Endothelial cell of umbilical vein (primary cell): ENCODE data around the gene TBC1D16. TPM values are rescaled to one million over a fixed set of nuclear protein-coding genes. Genes with fewer than 3 reads are reported as not detected.

ENCODE experiments used
- BruUV-seq: library from RNA; stranded (reverse); fragments of 400-500 nt; replicated peaks from 2 replicates; lab custom pipeline; 2021; lab: Mats Ljungman, UMichigan
- CTCF ChIA-PET: fragments of 300-600, 350-600 bp; sonication (Branson Sonifier 250); formaldehyde crosslinking; loops from one replicate; lab custom pipeline; 2021; ENCODE audit warnings: antibody characterized with exemption, inconsistent platforms; lab: Charles Lee
- POLR2A ChIA-PET: fragments of 300-600, 350-600 bp; sonication (Branson Sonifier 250); formaldehyde crosslinking; loops from one replicate; lab custom pipeline; 2021; ENCODE audit warnings: antibody characterized with exemption, inconsistent platforms; lab: Charles Lee
- DNase-seq: peaks from one replicate; pipeline ENCODE4 v3.0.0-alpha.2; 2011; ENCODE audit warnings: low read depth, low spot score
- FAIRE-seq: peaks from 2 replicates; lab custom pipeline; 2011; peaks lifted over from hg19 to GRCh38; lab: Jason Lieb, UNC
- H2AFZ ChIP-seq: 2 replicates; pipeline ENCODE4 v1.6.0; 2012; ENCODE audit warnings: low read depth, low read length, control low read depth, inconsistent platforms
- H3K27ac ChIP-seq: 2 replicates; pipeline ENCODE4 v1.5.1; 2011; ENCODE audit warnings: low read depth, mild to moderate bottlenecking, control low read depth, low read length, moderate library complexity; ENCODE audit not compliant: insufficient read depth
- H3K27me3 ChIP-seq, 2 experiments: 2 replicates each; pipeline versions ENCODE4 v1.6.0 to v1.6.1; 2011; ENCODE audit warnings: low read length in 2 of 2, mixed read lengths in 1 of 2; ENCODE audit not compliant: control insufficient read depth in 2 of 2, insufficient read depth in 2 of 2
- H3K36me3 ChIP-seq, 2 experiments: 2 replicates in 1 of 2; 3 replicates in 1 of 2; pipeline ENCODE4 v1.5.1; 2011; ENCODE audit warnings: low read length in 2 of 2, mild to moderate bottlenecking in 1 of 2, moderate library complexity in 1 of 2; ENCODE audit not compliant: control insufficient read depth in 2 of 2, insufficient read depth in 2 of 2; ENCODE audit errors: extremely low read depth in 1 of 2
- H3K4me1 ChIP-seq: 3 replicates; pipeline ENCODE4 v1.5.1; 2011; ENCODE audit warnings: mild to moderate bottlenecking, low read length; ENCODE audit not compliant: control insufficient read depth, insufficient read depth; ENCODE audit errors: extremely low read depth
- H3K4me2 ChIP-seq: 2 replicates; pipeline ENCODE4 v1.6.1; 2011; ENCODE audit warnings: low read length, control low read depth, mixed read lengths; ENCODE audit not compliant: insufficient read depth
- H3K4me3 ChIP-seq, 3 experiments: fragments of 200-600 bp in 1 of 3; sonication (generic), shearing (Covaris generic) in 1 of 3; replicated peaks in 1 of 3; 2 replicates each; pipeline ENCODE4 v1.5.1; 2011 to 2016; ENCODE audit warnings: control low read depth in 3 of 3, low read length in 3 of 3, mild to moderate bottlenecking in 2 of 3, inconsistent platforms in 1 of 3, low read depth in 1 of 3, moderate library complexity in 1 of 3; ENCODE audit not compliant: insufficient read depth in 1 of 3
- H3K79me2 ChIP-seq: 2 replicates; pipeline ENCODE4 v1.6.0; 2012; ENCODE audit warnings: low read length, inconsistent platforms; ENCODE audit not compliant: control insufficient read depth, insufficient read depth
- H3K9ac ChIP-seq: replicated peaks from 2 replicates; pipeline ENCODE3; 2011; ENCODE audit warnings: low read length, control low read depth; ENCODE audit not compliant: insufficient read depth; ENCODE audit errors: extremely low read depth
- H3K9me1 ChIP-seq: replicated peaks from 3 replicates; pipeline ENCODE4 v1.6.0; 2011; ENCODE audit warnings: mild to moderate bottlenecking, low read length; ENCODE audit not compliant: control insufficient read depth, insufficient read depth; ENCODE audit errors: extremely low read depth
- H3K9me3 ChIP-seq: replicated peaks from 2 replicates; pipeline ENCODE4 v1.5.1; 2012; ENCODE audit warnings: low read length, inconsistent platforms; ENCODE audit not compliant: control insufficient read depth, insufficient read depth
- H4K20me1 ChIP-seq: replicated peaks from 2 replicates; pipeline ENCODE3; 2011; ENCODE audit warnings: mild to moderate bottlenecking, low read length; ENCODE audit not compliant: control insufficient read depth, insufficient read depth; ENCODE audit errors: extremely low read depth
- EZH2 ChIP-seq: IDR thresholded peaks from 2 replicates; pipeline ENCODE4 v1.6.1; 2012; ENCODE audit warnings: borderline replicate concordance, low read depth, mild to moderate bottlenecking, moderate library complexity, low read length, inconsistent platforms; ENCODE audit not compliant: severe bottlenecking
- FOS ChIP-seq: IDR thresholded peaks from 2 replicates; pipeline ENCODE4 v1.6.1; 2011; ENCODE audit warnings: mild to moderate bottlenecking, low read length, moderate library complexity, borderline replicate concordance; ENCODE audit not compliant: insufficient read depth
- GATA2 ChIP-seq: IDR thresholded peaks from 2 replicates; pipeline ENCODE4 v1.7.0; 2011; ENCODE audit warnings: low read depth, mild to moderate bottlenecking, moderate library complexity, mixed read lengths, low read length; ENCODE audit not compliant: insufficient read length, insufficient read depth
- JUN ChIP-seq: IDR thresholded peaks from 2 replicates; pipeline ENCODE4 v1.6.1; 2011; ENCODE audit warnings: borderline replicate concordance, low read depth; ENCODE audit not compliant: insufficient read length, insufficient read depth
- MAX ChIP-seq: IDR thresholded peaks from 2 replicates; pipeline ENCODE4 v1.6.1; 2011; ENCODE audit not compliant: insufficient read depth, insufficient read length
- MYC ChIP-seq: IDR thresholded peaks from one replicate; pipeline ENCODE4 v1.6.1; 2011; ENCODE audit warnings: mild to moderate bottlenecking, low read depth, low read length
- POLR2A ChIP-seq: IDR thresholded peaks from 2 replicates; pipeline ENCODE4 v1.6.1; 2012; ENCODE audit warnings: low read depth, mild to moderate bottlenecking, control low read depth, low read length
- POLR2AphosphoS5 ChIP-seq: IDR thresholded peaks from 2 replicates; pipeline ENCODE4 v1.6.1; 2012; ENCODE audit warnings: low read depth, mild to moderate bottlenecking, control low read depth, low read length, moderate library complexity; ENCODE audit not compliant: insufficient read depth
- dilution Hi-C: fragments of 300-500 bp; cut with MboI; formaldehyde crosslinking; loops from one replicate; pipeline ENCODE4 v1.15.0; 2019; ENCODE audit warnings: low sequenced_read_pairs; ENCODE audit not compliant: extremely low pct_ligation_motif_present
- intact Hi-C: fragments of 100-400 bp; cut with micrococcal nuclease; formaldehyde crosslinking; loops from one replicate; pipeline ENCODE4 v1.10.0; 2022
- polyA plus RNA-seq, 4 experiments: library from polyadenylated mRNA; depleted of rRNA in 3 of 4; stranded (reverse) in 3 of 4; unstranded in 1 of 4; fragments of >200 nt; gene quantifications; 2 replicates each; pipeline versions ENCODE4 v1.2.1 to v1.2.3, GENCODE V29; 2011 to 2012; ENCODE audit warnings: missing spikeins in 1 of 4
- total RNA-seq: library from RNA; stranded (reverse); gene quantifications from 2 replicates; pipeline ENCODE4 v1.2.3, GENCODE V29; 2021
- TF ChIP-seq, protein P1 (sequence below), 2 donors: IDR thresholded peaks; 1 replicate in 1 of 2; 2 replicates in 1 of 2; pipeline ENCODE4 v1.5.1; 2011; ENCODE audit warnings: low read length in 2 of 2, mild to moderate bottlenecking in 2 of 2, moderate library complexity in 2 of 2, control low read depth in 1 of 2, inconsistent platforms in 1 of 2, low read depth in 1 of 2; ENCODE audit not compliant: insufficient read depth in 1 of 2; ENCODE audit errors: extremely low read depth in 1 of 2

Gene TBC1D16
- total and polyA plus RNA-seq, 2 donors (not counting 3 experiments of a cell fraction or from before 2014, with no cell fraction given): 12.9 to 48.6 TPM

DNA sequence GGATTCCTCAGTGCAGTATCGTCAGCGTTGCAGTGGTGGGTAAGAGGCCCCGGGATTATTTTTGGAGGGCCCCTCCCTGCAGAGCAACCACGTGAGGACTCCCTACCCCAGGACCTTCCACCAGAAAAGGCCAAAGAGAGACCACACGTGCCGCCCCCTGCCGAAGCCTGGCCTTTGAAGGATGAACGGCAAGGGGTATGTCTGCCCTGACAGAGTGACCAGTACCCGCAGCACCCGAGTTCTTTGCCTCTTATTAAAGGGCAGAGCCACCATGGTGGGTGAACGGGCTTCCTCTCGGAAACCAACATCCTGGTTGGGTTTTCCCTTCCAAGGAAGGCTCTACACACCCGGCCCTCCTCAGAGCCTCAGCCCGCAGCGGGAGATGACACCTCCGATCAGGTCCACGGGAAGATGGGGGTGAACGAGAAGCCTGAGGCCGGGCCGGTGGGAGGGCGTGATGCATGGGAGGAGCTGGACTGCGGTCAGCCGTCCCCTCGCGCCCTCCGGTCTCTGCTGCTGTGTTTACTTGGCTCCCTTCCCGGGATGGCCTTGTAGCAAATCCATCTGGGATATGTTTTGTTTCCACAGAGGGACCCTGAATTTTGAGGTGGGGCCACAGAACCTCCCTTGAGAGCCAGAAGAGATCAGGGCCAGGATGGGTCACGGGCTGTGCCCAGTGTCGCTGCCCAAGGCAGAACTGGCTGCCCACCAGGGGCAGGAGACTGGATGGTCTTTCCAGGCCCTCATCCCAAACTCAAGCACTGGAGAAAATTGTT, 49.1 kb downstream of the TBC1D16 start:
- Histone ChIP-seq H3K9ac (no peak overlapping the region), H3K79me2 (peaks cover 3% of the 10 kb centered on the region), H3K9me3 (no peaks in the 10 kb centered on the region), H3K27me3 (no peaks in the 10 kb centered on the region), H4K20me1 (no peaks in the 10 kb centered on the region), H3K4me3 (no peak overlapping the region), H3K9me1 (no peaks in the 10 kb centered on the region), H3K36me3 (no peaks in the 10 kb centered on the region), H3K4me1 (peaks cover 23% of the 10 kb centered on the region), H2AFZ (no peak overlapping the region), H3K27ac (no peak overlapping the region), H3K4me2 (no peak overlapping the region)
- TF ChIP-seq JUN (no peak), POLR2A (no peak), POLR2AphosphoS5 (no peak), GATA2 (no peak), FOS (no peak), MAX (no peak), EZH2 (no peak), MYC (no peak)
- TF ChIP-seq, protein P1, sequence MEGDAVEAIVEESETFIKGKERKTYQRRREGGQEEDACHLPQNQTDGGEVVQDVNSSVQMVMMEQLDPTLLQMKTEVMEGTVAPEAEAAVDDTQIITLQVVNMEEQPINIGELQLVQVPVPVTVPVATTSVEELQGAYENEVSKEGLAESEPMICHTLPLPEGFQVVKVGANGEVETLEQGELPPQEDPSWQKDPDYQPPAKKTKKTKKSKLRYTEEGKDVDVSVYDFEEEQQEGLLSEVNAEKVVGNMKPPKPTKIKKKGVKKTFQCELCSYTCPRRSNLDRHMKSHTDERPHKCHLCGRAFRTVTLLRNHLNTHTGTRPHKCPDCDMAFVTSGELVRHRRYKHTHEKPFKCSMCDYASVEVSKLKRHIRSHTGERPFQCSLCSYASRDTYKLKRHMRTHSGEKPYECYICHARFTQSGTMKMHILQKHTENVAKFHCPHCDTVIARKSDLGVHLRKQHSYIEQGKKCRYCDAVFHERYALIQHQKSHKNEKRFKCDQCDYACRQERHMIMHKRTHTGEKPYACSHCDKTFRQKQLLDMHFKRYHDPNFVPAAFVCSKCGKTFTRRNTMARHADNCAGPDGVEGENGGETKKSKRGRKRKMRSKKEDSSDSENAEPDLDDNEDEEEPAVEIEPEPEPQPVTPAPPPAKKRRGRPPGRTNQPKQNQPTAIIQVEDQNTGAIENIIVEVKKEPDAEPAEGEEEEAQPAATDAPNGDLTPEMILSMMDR (IDR thresholded peaks at IDR 0.05; ENCODE audit: extremely low read depth in 1 of 2, insufficient read depth in 1 of 2, low read depth in 1 of 2, low read length in 2 of 2): no peak
- dilution Hi-C loops (no loop called here), intact Hi-C loops (loop anchor here (5.0 kb wide), 1 partner anchor 54 kb away; no protein-coding TSS in a partner anchor)
- POLR2A ChIA-PET: no interaction called here
- no peak for DNase-seq
- BruUV-seq: no TSS peak
- CTCF ChIA-PET: no interaction called here
- no peak for FAIRE-seq
